Peyer's patch (tissue), 4 donors: ENCODE measurements around the gene NOX5. TPM values are rescaled to one million over a fixed set of nuclear protein-coding genes. Genes with fewer than 3 reads are reported as not detected.

Experiments
- DNase-seq, 3 donors: peaks; one replicate each; pipeline ENCODE4 v3.0.0-alpha.2; 2017 to 2019
- H3K27ac ChIP-seq, 4 donors: fragments of 200-600 bp; sonication (generic); one replicate each; pipeline ENCODE4 v1.5.1; 2016 to 2019
- H3K27me3 ChIP-seq, 2 donors: fragments of 200-600 bp; sonication (generic); one replicate each; pipeline ENCODE4 v1.5.1; 2019
- H3K36me3 ChIP-seq, 3 donors: fragments of 200-600 bp; sonication (generic); one replicate each; pipeline ENCODE4 v1.5.1; 2016 to 2019
- H3K4me1 ChIP-seq, 4 donors: fragments of 200-600 bp; sonication (generic); one replicate each; pipeline ENCODE4 v1.5.1; 2016 to 2019
- H3K4me3 ChIP-seq, 4 donors: fragments of 200-600 bp; sonication (generic); 1 replicate in 3 of 4; 2 replicates in 1 of 4; pipeline ENCODE4 v1.5.1; 2016 to 2019; ENCODE audit warnings: mild to moderate bottlenecking in 1 of 4
- H3K9me3 ChIP-seq, 4 donors: fragments of 200-600 bp; sonication (generic); one replicate each; pipeline ENCODE4 v1.5.1; 2016 to 2019; ENCODE audit warnings: mild to moderate bottlenecking in 1 of 4
- CTCF ChIP-seq, 6 experiments: fragments of 450-650 bp in 4 of 6; fragments of 200-600 bp in 2 of 6; sonication (generic) in 1 of 6; IDR thresholded peaks; one replicate each; pipeline ENCODE4 v1.5.1; 2017 to 2019; ENCODE audit warnings: antibody characterized with exemption in 6 of 6, mild to moderate bottlenecking in 3 of 6, moderate library complexity in 1 of 6
- POLR2A ChIP-seq, 2 donors: fragments of 450-650 bp; IDR thresholded peaks; one replicate each; pipeline ENCODE4 v1.5.1; 2017; ENCODE audit warnings: antibody characterized with exemption in 2 of 2, mild to moderate bottlenecking in 2 of 2, moderate library complexity in 2 of 2
- total RNA-seq, 4 donors: library from RNA; depleted of rRNA; stranded (reverse); fragments of >200 nt; gene quantifications; one replicate each; pipeline ENCODE4 v1.1.0, GENCODE V29; 2016

The NOX5 gene
- total RNA-seq, 4 donors from 2014 or later, result 0.13 to 5.0 TPM; not detected in 2

- Histone ChIP-seq H3K36me3 (no peaks in the 10 kb centered on the region), H3K9me3 (no peaks in the 10 kb centered on the region), H3K4me3 (no peak overlapping the region), H3K27ac (no peak overlapping the region), H3K27me3 (no peaks in the 10 kb centered on the region), H3K4me1 (no peaks in the 10 kb centered on the region)
- no peak for TF ChIP-seq POLR2A (IDR thresholded peaks at IDR 0.05)
- TF ChIP-seq CTCF (IDR thresholded peaks at IDR 0.05), result no peak
- no peak for DNase-seq
Observed at GRCh38 chr15:68987676-68988075, 26.8 kb upstream of the NOX5 start.

GRCh38 chr15:68989541-68990230 lies 24.8 kb upstream of the NOX5 start:
- Histone ChIP-seq H3K4me3 (no peak overlapping the region), H3K36me3 (no peaks in the 10 kb centered on the region), H3K4me1 (no peaks in the 10 kb centered on the region), H3K27ac (no peak overlapping the region), H3K27me3 (no peaks in the 10 kb centered on the region), H3K9me3 (no peaks in the 10 kb centered on the region)
- no peak for DNase-seq
- TF ChIP-seq POLR2A (IDR thresholded peaks at IDR 0.05) (no peak), CTCF (IDR thresholded peaks at IDR 0.05) (no peak)

GRCh38 chr15:68990231-68990991 lies 24.1 kb upstream of the NOX5 start:
- no peak for TF ChIP-seq POLR2A (IDR thresholded peaks at IDR 0.05)
- no peak for TF ChIP-seq CTCF (IDR thresholded peaks at IDR 0.05)
- no peak overlapping the region for H3K4me3 ChIP-seq

GRCh38 chr15:68990992-68991500 lies 23.4 kb upstream of the NOX5 start:
- no peaks in the 10 kb centered on the region for H3K36me3 ChIP-seq
- TF ChIP-seq POLR2A (IDR thresholded peaks at IDR 0.05), result no peak
- no peak for TF ChIP-seq CTCF (IDR thresholded peaks at IDR 0.05)
- H3K4me3 ChIP-seq, result no peak overlapping the region
- no peak for DNase-seq
- H3K27me3 ChIP-seq, result no peaks in the 10 kb centered on the region
- no peaks in the 10 kb centered on the region for H3K4me1 ChIP-seq
- H3K9me3 ChIP-seq, result no peaks in the 10 kb centered on the region
- no peak overlapping the region for H3K27ac ChIP-seq

More at GRCh38 chr15:68990231-68990991, 24.1 kb upstream of the NOX5 start:
- Histone ChIP-seq H3K4me1 (no peaks in the 10 kb centered on the region), H3K27me3 (no peaks in the 10 kb centered on the region), H3K36me3 (no peaks in the 10 kb centered on the region), H3K27ac (no peak overlapping the region), H3K9me3 (no peaks in the 10 kb centered on the region)
- no peak for DNase-seq

GRCh38 chr15:68991723-68992122 lies 22.8 kb upstream of the NOX5 start:
- Histone ChIP-seq H3K4me3 (no peak overlapping the region), H3K36me3 (no peaks in the 10 kb centered on the region), H3K27ac (no peak overlapping the region), H3K9me3 (no peaks in the 10 kb centered on the region), H3K27me3 (no peaks in the 10 kb centered on the region), H3K4me1 (no peaks in the 10 kb centered on the region)
- no peak for DNase-seq
- no peak for TF ChIP-seq CTCF (IDR thresholded peaks at IDR 0.05)
